GM10266 (cell line): ENCODE results near the gene RNU6-9.

Source experiments
- DNase-seq: peaks from one replicate; pipeline ENCODE4 v3.0.0; 2012; ENCODE audit errors: extremely low spot score
- CTCF ChIP-seq: IDR thresholded peaks from 2 replicates; pipeline ENCODE4 v1.5.1; 2012; ENCODE audit warnings: mild to moderate bottlenecking, low read depth; ENCODE audit not compliant: control insufficient read depth, insufficient read depth; ENCODE audit errors: missing control alignments

RNU6-9 gene

GRCh38 chr19:902446-903226 lies 9.4 kb downstream of the RNU6-9 start:
- DNase-seq: no peak
- TF ChIP-seq CTCF: no peak

- TF ChIP-seq CTCF: no peak
Observed at GRCh38 chr19:903266-903797, 10.0 kb downstream of the RNU6-9 start.

GRCh38 chr19:904545-904944 lies 11.3 kb downstream of the RNU6-9 start:
- DNase-seq: no peak
- TF ChIP-seq CTCF: no peak

More at GRCh38 chr19:903266-903797, 10.0 kb downstream of the RNU6-9 start:
- no peak for DNase-seq

GRCh38 chr19:906480-906879 lies 13.2 kb downstream of the RNU6-9 start:
- no peak for TF ChIP-seq CTCF
- DNase-seq: no peak

- DNase-seq: peak; percentile 75
- no peak for TF ChIP-seq CTCF
Observed at GRCh38 chr19:907183-907853, 14.0 kb downstream of the RNU6-9 start.

- no peak for TF ChIP-seq CTCF
- no peak for DNase-seq
Observed at GRCh38 chr19:911197-912033, 18.1 kb downstream of the RNU6-9 start.
